Measurements from ENCODE around the gene UBE2I.

UBE2I gene

GRCh38 chr16:1323296-1324239 lies 14.1 kb downstream of the UBE2I start:
- no peak for DNase-seq (ENCODE audit: low read depth, low spot score)
- TF ChIP-seq YY1 (IDR thresholded peaks at IDR 0.05; ENCODE audit: insufficient read depth, insufficient read length) (no peak), ZNF274 (IDR thresholded peaks at IDR 0.05; ENCODE audit: low read depth, low read length) (no peak), SUZ12 (IDR thresholded peaks at IDR 0.05; ENCODE audit: extremely low read depth, insufficient read depth, insufficient read length) (no peak)
- Histone ChIP-seq H3K4me3 (ENCODE audit: insufficient read length, low read depth) (no peak overlapping the region), H3K9ac (ENCODE audit: insufficient read length, low read depth) (no peak overlapping the region), H3K4me1 (ENCODE audit: insufficient read depth, insufficient read length) (peaks cover 11% of the 10 kb centered on the region), H3K27me3 (ENCODE audit: insufficient read depth, insufficient read length) (no peaks in the 10 kb centered on the region), H3K9me3 (ENCODE audit: insufficient read depth, low read length) (no peaks in the 10 kb centered on the region), H3K36me3 (ENCODE audit: insufficient read depth, insufficient read length, low read length) (peaks cover 67% of the 10 kb centered on the region)

- Histone ChIP-seq H3K27me3 (ENCODE audit: insufficient read depth, insufficient read length) (no peaks in the 10 kb centered on the region), H3K4me1 (ENCODE audit: insufficient read depth, insufficient read length) (peaks cover 8% of the 10 kb centered on the region), H3K9ac (ENCODE audit: insufficient read length, low read depth) (no peak overlapping the region), H3K9me3 (ENCODE audit: insufficient read depth, low read length) (no peaks in the 10 kb centered on the region), H3K4me3 (ENCODE audit: insufficient read length, low read depth) (no peak overlapping the region), H3K36me3 (ENCODE audit: insufficient read depth, insufficient read length, low read length) (peaks cover 60% of the 10 kb centered on the region)
- TF ChIP-seq YY1 (IDR thresholded peaks at IDR 0.05; ENCODE audit: insufficient read depth, insufficient read length) = no peak
- no peak for DNase-seq (ENCODE audit: low read depth, low spot score)
Observed at GRCh38 chr16:1324286-1324826, 14.9 kb downstream of the UBE2I start.

GRCh38 chr16:1325261-1325660 lies 15.8 kb downstream of the UBE2I start:
- Histone ChIP-seq H3K4me1 (ENCODE audit: insufficient read depth, insufficient read length) (peaks cover 8% of the 10 kb centered on the region), H3K9me3 (ENCODE audit: insufficient read depth, low read length) (peaks cover 5% of the 10 kb centered on the region; the same call in 1 of the 2 replicates), H3K9ac (ENCODE audit: insufficient read length, low read depth) (no peak overlapping the region), H3K27me3 (ENCODE audit: insufficient read depth, insufficient read length) (no peaks in the 10 kb centered on the region), H3K36me3 (ENCODE audit: insufficient read depth, insufficient read length, low read length) (peaks cover 50% of the 10 kb centered on the region), H3K4me3 (ENCODE audit: insufficient read length, low read depth) (no peak overlapping the region)
- TF ChIP-seq SUZ12 (IDR thresholded peaks at IDR 0.05; ENCODE audit: extremely low read depth, insufficient read depth, insufficient read length) (no peak), ZNF274 (IDR thresholded peaks at IDR 0.05; ENCODE audit: low read depth, low read length) (no peak), YY1 (IDR thresholded peaks at IDR 0.05; ENCODE audit: insufficient read depth, insufficient read length) (no peak)
- DNase-seq (ENCODE audit: low read depth, low spot score) = no peak

GRCh38 chr16:1325673-1326371 lies 16.4 kb downstream of the UBE2I start:
- H3K36me3 ChIP-seq (ENCODE audit: insufficient read depth, insufficient read length, low read length) = peaks cover 45% of the 10 kb centered on the region
- TF ChIP-seq YY1 (IDR thresholded peaks at IDR 0.05; ENCODE audit: insufficient read depth, insufficient read length) (no peak), ZNF274 (IDR thresholded peaks at IDR 0.05; ENCODE audit: low read depth, low read length) (no peak), SUZ12 (IDR thresholded peaks at IDR 0.05; ENCODE audit: extremely low read depth, insufficient read depth, insufficient read length) (no peak)
- H3K9ac ChIP-seq (ENCODE audit: insufficient read length, low read depth) = no peak overlapping the region
- peaks cover 9% of the 10 kb centered on the region; the same call in 1 of the 2 replicates for H3K9me3 ChIP-seq (ENCODE audit: insufficient read depth, low read length)
- H3K4me1 ChIP-seq (ENCODE audit: insufficient read depth, insufficient read length) = peaks cover 8% of the 10 kb centered on the region
- DNase-seq (ENCODE audit: low read depth, low spot score) = no peak
- H3K27me3 ChIP-seq (ENCODE audit: insufficient read depth, insufficient read length) = no peaks in the 10 kb centered on the region
- no peak overlapping the region for H3K4me3 ChIP-seq (ENCODE audit: insufficient read length, low read depth)

- TF ChIP-seq SUZ12 (IDR thresholded peaks at IDR 0.05; ENCODE audit: extremely low read depth, insufficient read depth, insufficient read length) (no peak), ZNF274 (IDR thresholded peaks at IDR 0.05; ENCODE audit: low read depth, low read length) (no peak), YY1 (IDR thresholded peaks at IDR 0.05; ENCODE audit: insufficient read depth, insufficient read length) (no peak)
- Histone ChIP-seq H3K27me3 (ENCODE audit: insufficient read depth, insufficient read length) (no peaks in the 10 kb centered on the region), H3K4me3 (ENCODE audit: insufficient read length, low read depth) (no peak overlapping the region), H3K9me3 (ENCODE audit: insufficient read depth, low read length) (peaks cover 9% of the 10 kb centered on the region; the same call in 1 of the 2 replicates), H3K4me1 (ENCODE audit: insufficient read depth, insufficient read length) (peaks cover 9% of the 10 kb centered on the region), H3K36me3 (ENCODE audit: insufficient read depth, insufficient read length, low read length) (peaks cover 39% of the 10 kb centered on the region), H3K9ac (ENCODE audit: insufficient read length, low read depth) (no peak overlapping the region)
- no peak for DNase-seq (ENCODE audit: low read depth, low spot score)
Observed at GRCh38 chr16:1326391-1326790, 17.0 kb downstream of the UBE2I start.

- Histone ChIP-seq H3K4me3 (ENCODE audit: insufficient read length, low read depth) (no peak overlapping the region), H3K4me1 (ENCODE audit: insufficient read depth, insufficient read length) (peaks cover 13% of the 10 kb centered on the region), H3K27me3 (ENCODE audit: insufficient read depth, insufficient read length) (peaks cover 4% of the 10 kb centered on the region), H3K36me3 (ENCODE audit: insufficient read depth, insufficient read length, low read length) (peaks cover 32% of the 10 kb centered on the region), H3K9me3 (ENCODE audit: insufficient read depth, low read length) (peaks cover 9% of the 10 kb centered on the region; the same call in 1 of the 2 replicates), H3K9ac (ENCODE audit: insufficient read length, low read depth) (no peak overlapping the region)
- DNase-seq (ENCODE audit: low read depth, low spot score) = no peak
- TF ChIP-seq SUZ12 (IDR thresholded peaks at IDR 0.05; ENCODE audit: extremely low read depth, insufficient read depth, insufficient read length) = no peak
- TF ChIP-seq YY1 (IDR thresholded peaks at IDR 0.05; ENCODE audit: insufficient read depth, insufficient read length) = no peak
- no peak for TF ChIP-seq ZNF274 (IDR thresholded peaks at IDR 0.05; ENCODE audit: low read depth, low read length)
Observed at GRCh38 chr16:1326946-1327618, 17.6 kb downstream of the UBE2I start.
